Stimulated activated CD4-positive, alpha-beta T cell treated with anti-CD3 and anti-CD28 coated beads, Interleukin-15, amount 100 ng/mL, for 48 hours (primary cell): ENCODE data around the gene GPC6.

Experiments
- DNase-seq, 2 donors: peaks; one replicate each; pipeline ENCODE4 v3.0.0-alpha.2; 2020; ENCODE audit warnings: low read depth in 2 of 2

GPC6 gene

DNA sequence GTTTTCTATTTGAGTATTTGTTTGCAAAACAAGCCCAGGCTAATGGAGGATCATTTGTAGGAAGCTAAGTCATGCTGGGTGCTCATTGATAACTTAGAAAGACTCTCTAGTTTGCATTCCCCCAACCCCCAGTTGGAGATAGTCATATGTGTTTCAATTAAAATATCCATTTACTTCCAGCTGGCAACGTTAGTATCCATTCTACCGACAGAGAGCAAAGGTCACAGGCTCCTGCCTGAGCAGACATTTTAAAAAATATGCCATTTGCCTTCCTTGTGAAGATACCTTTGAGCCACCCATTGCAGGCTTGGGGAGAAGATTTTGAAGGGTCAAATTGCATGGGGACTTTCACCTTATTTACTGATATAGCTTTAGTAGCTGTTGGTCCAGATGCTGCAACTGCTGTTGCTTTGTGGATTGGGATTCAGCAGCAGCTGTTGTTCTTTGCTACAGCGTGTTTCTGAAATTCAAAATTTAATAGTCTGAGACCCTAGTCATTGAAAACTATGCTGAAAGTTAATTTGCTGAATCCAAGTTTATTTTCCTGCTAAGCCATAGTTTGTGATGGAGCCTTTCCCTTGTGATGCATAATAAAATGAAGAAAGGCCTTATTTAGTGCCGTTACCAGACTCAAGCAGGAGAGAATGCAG lies 335.1 kb downstream of the GPC6 start:
- no peak for DNase-seq

DNA sequence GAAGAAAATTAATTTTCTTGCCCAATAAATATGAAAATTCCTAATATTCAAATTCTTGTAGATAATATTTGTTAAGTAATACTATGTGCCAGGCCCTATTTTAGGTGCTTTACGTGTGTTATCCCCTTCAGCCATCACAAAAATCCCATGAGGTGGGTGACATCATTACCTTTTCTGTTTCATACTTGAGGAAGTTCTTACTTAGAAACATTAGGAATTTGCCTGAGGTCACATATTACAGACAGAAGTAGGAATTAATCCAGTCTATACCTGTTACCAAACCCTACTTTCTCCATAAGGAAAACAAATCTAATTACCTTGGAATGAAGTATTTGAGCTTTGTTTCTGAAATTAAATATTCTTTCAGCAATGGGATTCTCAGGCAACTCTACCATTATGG lies 336.1 kb downstream of the GPC6 start:
- DNase-seq, result no peak

DNA sequence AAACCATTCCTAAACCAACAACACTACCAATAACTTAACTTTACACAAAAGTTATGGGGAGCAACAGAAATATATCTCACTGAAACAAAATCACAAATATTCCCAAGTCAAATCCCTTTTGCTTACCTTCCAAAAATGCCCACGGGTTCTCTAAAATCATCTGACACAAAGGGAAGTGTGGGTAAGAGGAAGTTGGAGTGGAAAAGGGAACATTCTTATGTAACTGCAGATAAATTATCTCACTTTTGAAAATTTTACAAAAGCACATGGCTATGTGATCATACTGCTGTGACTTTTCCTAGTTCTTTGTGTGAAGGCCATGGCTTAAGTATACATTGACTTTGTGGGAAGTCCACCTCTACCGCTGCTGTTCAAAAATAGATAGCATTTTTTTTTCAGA lies 350.5 kb downstream of the GPC6 start:
- no peak for DNase-seq

DNA sequence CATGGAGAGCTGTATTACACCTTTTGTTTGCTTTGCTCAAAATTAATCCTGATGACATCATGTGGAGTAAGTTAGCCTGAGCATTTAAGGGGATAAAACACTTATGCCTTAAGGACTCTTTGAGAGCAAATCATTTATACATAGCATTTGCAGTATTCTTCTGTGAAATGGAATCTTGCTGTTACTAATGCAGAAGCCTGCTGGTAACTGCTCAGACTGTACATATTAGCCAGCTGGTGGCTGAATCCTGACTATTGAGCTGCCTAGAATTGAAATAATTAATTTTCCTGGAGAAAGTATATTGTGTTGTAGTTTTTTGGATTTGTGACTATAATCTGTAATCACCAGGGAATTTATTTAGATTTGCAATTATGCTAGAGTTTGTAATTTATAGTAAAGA lies 363.2 kb downstream of the GPC6 start:
- no peak for DNase-seq

DNA sequence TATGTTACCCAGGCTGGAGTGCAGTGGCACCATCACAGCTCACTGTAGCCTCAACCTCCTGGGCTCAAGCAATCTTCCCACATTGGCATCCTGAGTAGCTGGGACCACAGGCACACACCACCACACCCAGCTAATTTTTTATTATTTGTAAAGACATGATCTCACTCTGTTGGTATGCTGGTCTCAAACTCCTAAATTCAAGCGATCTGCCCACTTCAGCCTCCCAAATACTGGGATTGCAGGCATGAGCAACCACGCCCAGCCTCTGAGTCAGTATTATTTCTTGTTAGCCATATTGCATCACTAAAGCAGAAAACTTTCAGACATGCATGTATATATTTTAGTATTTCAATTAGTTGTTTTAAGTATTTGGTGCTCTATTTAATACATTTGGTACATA lies 376.4 kb downstream of the GPC6 start:
- no peak for DNase-seq

DNA sequence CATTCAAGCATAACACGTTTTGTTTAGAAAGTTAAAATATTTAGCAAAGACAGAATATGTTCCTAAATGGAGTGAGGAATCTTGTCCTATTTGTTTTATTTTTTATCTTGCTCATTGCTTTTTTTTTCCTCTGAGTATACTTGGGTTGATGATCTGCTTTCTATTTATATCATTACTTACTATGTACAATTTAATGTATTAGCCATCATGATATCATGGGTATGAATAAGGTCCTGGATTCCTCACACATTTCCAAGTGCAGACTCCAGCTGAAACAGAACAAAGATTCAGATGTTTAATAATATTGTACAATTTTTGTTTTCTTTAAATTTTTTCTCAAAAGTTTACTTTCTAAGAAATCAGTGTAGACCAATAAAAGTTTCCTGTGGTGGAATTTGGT lies 388.2 kb downstream of the GPC6 start:
- DNase-seq, result no peak

DNA sequence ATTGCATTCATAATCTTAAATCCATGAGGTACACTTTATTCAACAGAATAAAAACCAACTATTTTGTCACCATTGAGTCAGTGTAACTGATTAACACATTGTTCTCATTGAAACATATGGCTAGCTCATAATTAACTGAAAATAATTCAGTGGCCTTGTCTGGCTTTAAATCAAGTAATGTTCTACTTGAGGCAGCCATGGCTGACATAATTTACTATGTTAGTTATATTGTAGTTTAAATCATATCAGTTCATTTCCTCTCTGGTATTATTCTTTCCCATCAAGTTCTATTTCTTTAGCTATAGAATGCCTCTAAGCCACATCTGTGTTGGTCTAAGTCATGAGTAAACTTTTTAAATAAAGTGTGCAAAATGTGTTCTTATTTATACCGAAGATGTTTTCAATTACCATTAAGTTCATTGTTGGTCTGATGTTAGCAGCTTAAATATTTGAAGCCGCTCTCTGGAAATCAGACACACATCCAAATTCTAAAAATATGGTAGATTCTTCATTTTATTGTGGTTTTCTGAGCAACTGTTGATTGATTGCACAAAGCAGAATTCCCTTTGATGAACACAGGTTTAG lies 393.7 kb downstream of the GPC6 start:
- DNase-seq, result no peak

DNA sequence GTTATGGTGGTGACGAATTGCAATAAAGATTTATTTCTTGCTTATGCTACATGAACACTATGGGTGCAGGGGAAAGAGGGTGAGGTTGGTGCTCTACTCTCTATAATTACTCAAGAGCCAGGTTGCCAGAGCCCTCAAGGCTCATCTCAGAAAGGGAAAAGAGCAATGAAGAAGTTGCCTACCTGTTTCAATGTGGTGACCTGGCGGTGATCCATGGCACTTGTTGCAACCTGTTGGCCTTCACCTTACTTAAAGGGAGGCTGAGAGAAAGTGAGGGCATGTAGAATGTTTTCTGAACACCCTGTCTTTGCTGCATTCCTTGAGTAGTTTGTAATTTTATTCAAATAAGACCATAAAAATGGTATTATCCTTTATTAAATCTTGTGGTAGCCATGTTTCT lies 394.4 kb downstream of the GPC6 start:
- DNase-seq, result no peak

DNA sequence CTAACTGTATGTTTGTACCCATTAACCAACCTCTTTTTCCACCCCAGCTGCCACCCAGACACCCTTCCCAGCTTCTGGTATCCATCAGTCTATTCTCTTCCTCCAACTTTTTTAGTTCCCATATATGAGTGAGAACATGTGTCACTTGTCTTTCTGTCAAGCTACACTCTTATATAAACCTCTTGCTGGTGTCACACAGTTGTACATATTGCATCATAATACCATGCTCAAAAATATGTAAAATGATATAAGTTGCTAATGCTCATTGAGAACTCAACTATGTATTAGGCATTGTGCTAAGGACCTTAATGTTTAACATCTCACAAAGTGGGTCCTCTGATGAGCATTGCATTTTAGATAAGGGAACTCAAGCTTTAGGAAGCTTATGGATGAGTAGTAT lies 395.4 kb downstream of the GPC6 start:
- no peak for DNase-seq

DNA sequence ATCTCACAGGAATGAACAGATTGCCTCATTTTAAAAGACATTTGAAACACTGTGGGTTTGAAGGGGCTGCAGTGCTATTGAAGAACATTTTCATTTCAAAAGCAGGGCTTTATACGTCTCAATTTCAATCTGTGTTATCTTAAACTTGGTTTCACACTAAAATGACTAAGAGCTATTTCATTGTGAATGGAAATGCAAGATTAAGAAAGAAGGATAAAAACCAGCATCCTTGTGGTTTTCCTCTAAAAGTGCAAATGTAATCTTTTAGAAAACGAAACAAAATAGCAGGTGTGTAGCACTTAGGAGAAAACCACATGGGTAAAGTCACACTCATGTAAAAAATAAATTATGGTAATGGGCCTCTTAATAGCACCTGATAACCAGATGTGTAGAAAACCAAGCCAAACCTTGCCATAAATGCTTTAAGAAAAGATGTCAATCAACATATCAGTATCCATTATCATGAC lies 397.7 kb downstream of the GPC6 start:
- no peak for DNase-seq

DNA sequence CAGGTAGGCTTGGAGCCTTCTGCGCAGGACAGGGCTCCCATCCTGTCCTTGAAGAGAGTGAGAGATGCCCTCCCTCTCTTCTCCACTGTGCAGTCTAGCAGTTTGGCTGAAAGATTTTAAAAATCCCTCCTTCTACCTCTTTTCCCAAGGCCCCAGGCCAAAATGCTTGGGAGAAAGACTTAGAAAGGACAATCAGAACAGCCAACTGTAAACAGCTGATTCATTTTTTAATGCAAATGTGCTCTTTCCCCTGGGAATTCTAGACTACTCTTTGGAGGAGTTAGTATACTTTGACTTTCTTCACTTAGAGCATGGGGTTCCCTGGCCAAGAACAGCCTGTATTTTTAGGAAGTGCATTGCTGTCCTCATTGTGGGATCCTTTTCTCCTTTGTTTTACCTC lies 398.9 kb downstream of the GPC6 start:
- DNase-seq, result no peak

DNA sequence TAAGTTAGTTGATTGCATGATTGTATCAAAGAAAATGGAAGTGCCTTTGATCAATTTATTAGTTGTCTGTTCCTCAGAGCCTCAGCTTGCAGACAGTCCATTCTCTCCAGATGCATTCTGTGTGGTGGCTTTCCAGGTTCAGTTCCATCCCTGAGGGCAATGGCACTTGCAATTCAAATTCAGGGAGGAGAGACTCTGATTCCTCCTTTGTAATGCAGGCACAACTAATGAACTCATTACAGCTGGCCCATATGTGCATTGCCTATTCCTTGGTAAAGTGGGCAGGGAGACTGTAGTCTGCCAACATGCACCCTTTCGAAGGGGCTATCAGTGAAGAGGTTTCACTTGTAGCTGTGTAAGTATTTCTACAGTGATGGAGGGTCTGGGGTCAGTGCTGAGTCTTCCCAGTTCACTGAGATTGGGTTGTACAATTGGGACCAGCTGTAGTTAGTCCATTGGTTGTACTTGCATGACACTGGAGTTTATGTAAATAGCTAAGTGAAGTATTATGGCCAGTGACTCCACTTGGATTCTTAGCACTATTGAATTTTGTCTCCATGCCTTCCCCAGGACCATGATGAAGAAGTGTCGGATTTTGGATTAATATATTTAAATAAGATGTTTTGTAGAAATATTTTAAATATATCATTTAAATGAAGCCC lies 401.7 kb downstream of the GPC6 start:
- DNase-seq, result no peak

DNA sequence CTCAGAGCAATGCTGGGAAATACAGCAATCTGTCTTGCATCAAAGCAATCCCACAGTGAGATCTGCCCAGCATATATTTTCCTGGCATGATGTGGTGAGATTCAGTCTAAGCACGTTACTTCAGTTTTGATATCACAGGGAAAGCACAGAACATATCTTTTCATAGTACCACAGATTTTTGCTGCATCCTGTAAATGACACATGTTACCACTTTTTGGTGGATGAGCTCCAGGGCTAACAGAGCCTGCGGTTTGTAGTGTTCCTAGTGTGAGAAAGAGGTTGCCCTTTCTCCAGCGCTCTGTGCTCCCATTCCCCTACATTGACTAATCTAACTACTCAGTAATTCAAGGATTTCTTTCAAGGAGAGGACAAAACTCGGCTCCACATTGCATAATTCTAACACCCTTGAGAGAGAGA lies 409.0 kb downstream of the GPC6 start:
- DNase-seq, result no peak

DNA sequence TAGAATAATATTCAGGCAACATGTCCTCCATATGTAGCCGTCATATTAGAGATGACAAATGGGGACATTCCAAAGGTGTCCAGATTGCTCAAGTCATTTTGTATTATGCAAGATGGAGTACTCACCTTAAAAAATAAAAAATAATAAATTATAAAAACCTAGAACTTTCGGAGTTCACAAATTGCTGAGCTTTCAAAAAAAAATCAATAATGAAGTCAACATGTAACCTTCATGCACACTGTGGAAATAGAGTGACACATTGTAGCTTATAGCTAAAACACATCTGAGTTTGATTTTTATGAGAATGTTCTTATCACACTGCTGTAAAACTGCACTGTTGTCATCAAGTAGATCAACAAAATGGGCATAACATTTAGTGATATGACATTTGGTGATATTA lies 411.2 kb downstream of the GPC6 start:
- no peak for DNase-seq

DNA sequence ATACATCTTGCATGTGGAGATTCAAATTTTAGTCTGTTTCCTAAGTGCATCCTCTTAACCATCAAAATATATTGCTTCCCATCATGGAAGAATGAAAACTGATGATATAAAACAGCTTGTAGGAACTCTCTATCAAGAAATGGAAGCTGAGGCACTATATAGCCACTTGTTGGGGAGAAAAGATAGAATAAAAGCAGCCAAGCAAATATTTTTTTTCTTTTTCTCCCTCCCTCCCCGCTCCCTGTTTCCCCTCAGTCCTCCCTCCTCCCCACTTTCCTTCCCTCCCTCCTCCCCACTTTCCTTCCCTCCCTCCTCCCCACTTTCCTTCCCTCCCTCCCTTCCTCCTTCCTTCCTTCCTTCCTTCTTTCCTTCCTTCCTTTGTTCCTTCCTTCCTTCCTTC lies 413.8 kb downstream of the GPC6 start:
- DNase-seq, result no peak

DNA sequence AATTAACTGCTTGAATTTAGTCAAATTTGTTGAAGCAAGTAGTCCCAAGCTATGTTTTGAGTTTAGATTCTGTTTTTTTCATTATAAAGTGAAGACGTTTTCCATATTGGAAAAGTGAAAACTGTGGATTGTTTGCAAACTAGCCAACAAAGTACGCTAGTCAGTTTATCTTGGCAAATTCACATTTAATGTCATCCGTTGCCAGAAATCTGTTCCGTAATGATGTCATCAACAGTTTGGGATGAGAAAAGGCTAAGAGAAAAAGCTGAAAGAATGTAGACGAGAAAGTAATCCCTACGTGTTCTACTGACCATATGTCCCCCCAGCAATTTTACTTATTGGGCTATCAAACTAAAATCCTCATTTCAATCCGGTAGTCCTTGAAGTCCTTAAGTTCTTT lies 419.6 kb downstream of the GPC6 start:
- no peak for DNase-seq

DNA sequence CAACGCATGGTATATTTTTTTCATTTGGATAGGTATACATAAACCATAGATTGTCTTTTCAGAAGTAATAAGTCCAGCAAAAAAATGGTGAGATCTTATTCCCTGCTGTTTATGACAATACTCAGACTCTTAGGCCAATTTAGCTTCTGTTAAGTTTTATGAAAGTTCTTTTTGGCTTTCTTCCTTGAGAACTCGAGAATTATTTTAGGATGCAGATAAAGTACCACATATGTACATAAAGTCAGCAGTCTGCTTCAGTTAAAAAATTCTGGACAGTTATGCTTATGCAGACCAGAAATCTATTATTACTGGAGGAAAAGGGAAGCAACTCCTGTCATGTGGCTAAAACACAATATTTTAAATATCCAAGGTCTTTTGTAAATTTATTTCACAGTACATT lies 422.9 kb downstream of the GPC6 start:
- no peak for DNase-seq

DNA sequence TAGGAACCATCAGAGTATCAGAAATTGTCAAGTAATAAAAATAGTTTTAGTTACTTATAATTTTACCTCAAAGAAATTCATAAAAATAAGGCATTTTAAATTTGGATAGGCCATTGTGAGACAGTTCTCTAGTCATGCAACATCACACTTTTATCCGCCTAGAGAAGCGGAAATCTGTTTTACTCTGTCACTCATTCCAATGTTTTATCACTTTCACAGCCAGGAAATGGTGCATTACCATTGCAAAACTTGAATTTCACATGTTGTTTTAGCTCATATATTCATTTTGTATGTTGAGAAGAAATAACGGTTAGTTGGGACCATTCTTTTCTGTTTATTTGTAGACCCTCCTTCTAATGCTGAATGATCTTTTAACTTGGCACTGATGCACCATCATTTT lies 427.2 kb downstream of the GPC6 start:
- no peak for DNase-seq

DNA sequence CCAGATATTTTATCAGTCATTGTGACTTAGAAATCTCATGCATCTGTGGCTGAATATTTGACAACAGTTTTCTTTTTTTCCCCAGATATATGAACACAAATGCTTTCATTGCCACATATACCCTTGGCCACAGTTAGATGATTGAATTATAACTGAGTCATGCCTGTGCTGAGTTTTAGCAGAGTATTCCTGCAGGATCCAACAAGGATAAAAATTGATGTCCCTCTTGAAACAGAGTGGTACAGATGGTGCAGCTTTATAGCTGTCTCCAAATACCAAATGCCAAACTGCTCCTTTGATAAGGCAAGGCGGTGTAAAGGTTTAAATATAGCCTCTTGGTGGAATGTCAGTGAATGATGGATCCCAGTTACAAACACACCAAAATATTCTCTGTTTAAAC lies 428.5 kb downstream of the GPC6 start:
- no peak for DNase-seq

DNA sequence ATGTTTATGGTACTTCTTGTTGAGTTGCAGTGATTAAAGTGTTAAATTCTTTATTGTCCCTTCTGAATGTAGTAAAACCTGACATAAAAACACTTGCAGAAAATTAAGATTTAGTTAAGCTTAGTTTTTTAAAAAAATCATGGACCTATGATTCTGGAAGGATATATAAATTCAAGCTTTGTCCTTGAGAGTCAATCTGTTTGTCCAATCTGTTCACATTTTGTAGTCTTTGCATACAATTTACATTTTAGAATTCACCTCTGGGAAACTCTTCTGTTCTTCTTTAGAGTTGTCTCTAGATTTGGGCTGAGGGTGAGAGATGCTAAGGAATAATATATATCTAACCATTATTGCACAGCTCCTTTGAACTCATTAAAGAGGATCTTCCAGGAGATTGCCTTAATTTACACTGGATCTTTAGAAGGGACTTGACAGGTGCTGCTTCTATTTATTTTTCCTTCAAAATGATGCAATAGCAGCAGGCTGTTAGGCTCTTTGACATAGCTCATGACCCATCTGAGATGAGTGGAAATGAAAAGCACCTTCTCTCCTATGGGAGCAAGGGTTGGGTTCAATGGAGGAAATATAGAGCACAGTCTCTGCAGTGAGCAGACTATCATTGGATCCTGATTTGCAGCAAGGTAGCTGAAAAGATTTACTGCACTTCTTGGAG lies 433.9 kb downstream of the GPC6 start:
- no peak for DNase-seq

DNA sequence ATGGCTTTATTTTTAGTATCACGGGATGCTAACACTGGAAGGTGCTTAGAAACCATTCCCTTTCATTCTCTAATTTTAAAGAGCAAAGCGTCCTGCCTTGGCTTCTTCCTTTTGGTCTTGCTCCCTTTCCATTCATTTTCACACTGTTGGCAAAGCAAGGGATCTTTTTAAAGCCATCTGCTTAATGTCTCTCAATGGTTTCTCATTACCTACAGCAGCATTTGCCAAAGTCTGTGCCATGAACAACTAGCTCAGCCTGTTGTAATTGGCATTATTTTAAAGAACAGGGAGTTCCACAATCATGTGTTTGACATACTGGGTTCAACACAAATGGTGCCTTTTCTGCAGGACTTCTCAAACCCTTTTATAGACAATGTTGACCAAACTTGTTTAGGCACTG lies 444.3 kb downstream of the GPC6 start:
- no peak for DNase-seq

DNA sequence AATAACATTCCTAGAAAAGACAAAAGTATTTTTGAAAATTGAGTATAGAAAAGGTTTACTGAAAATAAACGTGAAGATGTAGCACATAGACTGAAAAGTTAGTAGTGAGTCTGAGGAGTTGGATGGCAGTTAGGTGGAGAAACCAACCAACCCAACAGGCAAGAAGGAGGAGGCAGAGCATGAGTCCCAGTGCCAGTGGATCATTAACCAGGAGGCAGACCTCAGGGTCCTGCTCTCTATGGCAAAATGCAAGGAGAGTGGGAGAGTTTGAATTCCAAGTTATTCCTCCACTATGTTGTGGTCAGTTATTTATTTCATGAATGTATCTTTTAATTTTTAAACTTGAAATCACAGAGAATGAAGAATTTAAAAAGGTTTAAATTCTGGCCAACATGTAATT lies 446.4 kb downstream of the GPC6 start:
- no peak for DNase-seq

DNA sequence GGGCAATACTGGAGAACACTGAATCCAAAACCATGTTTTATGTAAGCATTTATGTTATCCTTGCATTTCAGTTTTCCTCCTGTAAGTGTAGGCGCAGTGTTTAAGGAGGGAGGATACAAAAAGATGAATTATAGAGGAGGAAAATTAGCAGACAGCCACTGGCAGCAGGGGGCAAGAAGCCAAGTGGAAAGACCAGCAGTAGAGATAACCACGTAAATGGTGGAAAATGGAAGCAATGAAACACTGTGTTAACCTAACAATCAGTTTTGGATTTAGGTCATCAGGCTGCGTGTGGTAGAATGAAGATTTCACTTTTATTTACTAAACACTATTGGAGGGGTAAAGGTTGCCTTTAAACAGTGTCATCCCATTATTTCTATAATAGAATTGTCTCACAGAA lies 447.3 kb downstream of the GPC6 start:
- no peak for DNase-seq
